ENCODE data around the gene CHSY1. TPM values are rescaled to one million over a fixed set of nuclear protein-coding genes. Genes with fewer than 3 reads are reported as not detected.

CHSY1 gene
- polyA plus RNA-seq, 3 donors = 2.7 to 19.0 (median 3.0) TPM

DNA sequence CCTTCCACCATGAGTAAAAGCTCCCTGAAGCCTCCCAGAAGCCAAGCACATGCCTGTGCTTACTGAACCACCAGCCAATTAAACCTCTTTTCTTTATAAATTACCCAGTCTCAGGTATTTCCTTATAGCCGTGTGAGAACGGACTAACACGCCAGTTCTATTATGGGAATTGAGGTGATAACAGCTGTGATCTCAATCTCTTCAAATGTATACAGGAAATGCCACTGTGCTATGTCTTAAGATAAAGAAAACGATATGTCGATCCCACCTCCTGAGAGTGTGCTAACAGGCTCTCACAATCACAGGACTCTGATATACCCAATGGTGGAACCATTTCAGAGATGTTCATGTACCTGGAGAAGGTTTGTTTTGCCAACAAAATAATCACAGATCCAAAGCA, 26.2 kb downstream of the CHSY1 start:
- Histone ChIP-seq H3K36me3 (replicated peaks in 1 of 2; ENCODE audit: control insufficient read depth in 1 of 2, insufficient read depth in 2 of 2, low read length in 2 of 2) (peaks cover 12 to 56% of the 10 kb centered on the region in 2 donors), H3K79me2 (ENCODE audit: insufficient read depth, low read length) (peaks cover 100% of the 10 kb centered on the region), H3K27me3 (ENCODE audit: control insufficient read depth in 2 of 2, insufficient read depth in 2 of 2, low read length in 2 of 2) (no peaks in the 10 kb centered on the region), H3K4me1 (ENCODE audit: control insufficient read depth in 1 of 2, insufficient read depth in 2 of 2, low read length in 2 of 2) (no peaks in the 10 kb centered on the region), H2AFZ (ENCODE audit: insufficient read depth, low read depth, low read length, poor library complexity, severe bottlenecking) (no peak overlapping the region), H3K9ac (ENCODE audit: insufficient read depth, low read length, poor library complexity, severe bottlenecking) (no peak overlapping the region), H3K27ac (ENCODE audit: low read depth in 1 of 2, low read length in 2 of 2) (peak overlapping the region in 1 of 2 donors; percentile 38), H3K9me3 (replicated peaks in 1 of 2; ENCODE audit: control insufficient read depth in 1 of 2, insufficient read depth in 1 of 2, low read length in 2 of 2) (no peaks in the 10 kb centered on the region), H3K4me3 (replicated peaks in 1 of 3; ENCODE audit: low read depth in 2 of 3, low read length in 3 of 3) (no peak overlapping the region), H4K20me1 (ENCODE audit: insufficient read depth, low read length) (peaks cover 84% of the 10 kb centered on the region), H3K4me2 (replicated peaks; ENCODE audit: extremely low read depth, low read length, poor library complexity, severe bottlenecking) (no peak overlapping the region)
- H3K4me3 Mint-ChIP-seq = no peak overlapping the region
- intact Hi-C loops (cut with micrococcal nuclease) = no loop called here
- H3K27ac Mint-ChIP-seq = peak overlapping the region in 4 of 7 donors; percentile 12 to 85 (median 65)
- H3K4me1 Mint-ChIP-seq = peaks cover 26% of the 10 kb centered on the region
- peaks cover 0 to 3% (median 0%) of the 10 kb centered on the region in 3 donors for H3K27me3 Mint-ChIP-seq (ENCODE audit: low read depth in 3 of 3)
- H3K36me3 Mint-ChIP-seq = peaks cover 52 to 64% of the 10 kb centered on the region in 2 donors
- DNase-seq = no peak
- peaks cover 0 to 14% (median 7%) of the 10 kb centered on the region in 7 donors for H3K9me3 Mint-ChIP-seq
- TF ChIP-seq, protein P1, sequence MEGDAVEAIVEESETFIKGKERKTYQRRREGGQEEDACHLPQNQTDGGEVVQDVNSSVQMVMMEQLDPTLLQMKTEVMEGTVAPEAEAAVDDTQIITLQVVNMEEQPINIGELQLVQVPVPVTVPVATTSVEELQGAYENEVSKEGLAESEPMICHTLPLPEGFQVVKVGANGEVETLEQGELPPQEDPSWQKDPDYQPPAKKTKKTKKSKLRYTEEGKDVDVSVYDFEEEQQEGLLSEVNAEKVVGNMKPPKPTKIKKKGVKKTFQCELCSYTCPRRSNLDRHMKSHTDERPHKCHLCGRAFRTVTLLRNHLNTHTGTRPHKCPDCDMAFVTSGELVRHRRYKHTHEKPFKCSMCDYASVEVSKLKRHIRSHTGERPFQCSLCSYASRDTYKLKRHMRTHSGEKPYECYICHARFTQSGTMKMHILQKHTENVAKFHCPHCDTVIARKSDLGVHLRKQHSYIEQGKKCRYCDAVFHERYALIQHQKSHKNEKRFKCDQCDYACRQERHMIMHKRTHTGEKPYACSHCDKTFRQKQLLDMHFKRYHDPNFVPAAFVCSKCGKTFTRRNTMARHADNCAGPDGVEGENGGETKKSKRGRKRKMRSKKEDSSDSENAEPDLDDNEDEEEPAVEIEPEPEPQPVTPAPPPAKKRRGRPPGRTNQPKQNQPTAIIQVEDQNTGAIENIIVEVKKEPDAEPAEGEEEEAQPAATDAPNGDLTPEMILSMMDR (IDR thresholded peaks at IDR 0.05) = no peak
- no CpG with 5 or more reads among the region's 5 CpGs for WGBS (ENCODE audit: insufficient coverage)

DNA sequence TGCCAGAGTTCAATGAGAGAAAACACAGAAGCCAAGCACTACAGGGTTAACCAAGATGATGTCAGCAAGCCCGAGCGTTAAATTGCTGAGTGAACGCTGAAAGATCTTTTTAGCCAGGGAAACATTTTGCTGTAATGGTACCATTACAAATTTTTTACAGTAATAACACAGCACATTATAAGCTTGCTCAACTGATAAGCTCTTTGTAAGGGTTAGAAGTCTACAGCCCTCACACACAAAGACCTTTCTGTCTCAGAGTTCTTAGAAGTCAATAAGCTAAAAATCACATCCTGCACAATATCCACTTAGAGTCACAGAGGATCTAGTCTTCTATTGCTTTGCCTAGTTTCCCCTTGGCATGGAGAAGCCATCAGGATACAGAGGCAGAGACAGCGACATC, 29.9 kb downstream of the CHSY1 start:
- TF ChIP-seq, protein P1 (IDR thresholded peaks at IDR 0.05) = no peak
- intact Hi-C loops (cut with micrococcal nuclease) = no loop called here
- Histone ChIP-seq H3K4me2 (replicated peaks; ENCODE audit: extremely low read depth, low read length, poor library complexity, severe bottlenecking) (no peak overlapping the region), H3K9ac (ENCODE audit: insufficient read depth, low read length, poor library complexity, severe bottlenecking) (no peak overlapping the region), H3K36me3 (replicated peaks in 1 of 2; ENCODE audit: control insufficient read depth in 1 of 2, insufficient read depth in 2 of 2, low read length in 2 of 2) (peaks cover 15 to 70% of the 10 kb centered on the region in 2 donors), H3K27me3 (ENCODE audit: control insufficient read depth in 2 of 2, insufficient read depth in 2 of 2, low read length in 2 of 2) (no peaks in the 10 kb centered on the region), H3K79me2 (ENCODE audit: insufficient read depth, low read length) (peaks cover 100% of the 10 kb centered on the region), H3K9me3 (replicated peaks in 1 of 2; ENCODE audit: control insufficient read depth in 1 of 2, insufficient read depth in 1 of 2, low read length in 2 of 2) (no peaks in the 10 kb centered on the region), H3K4me3 (replicated peaks in 1 of 3; ENCODE audit: low read depth in 2 of 3, low read length in 3 of 3) (no peak overlapping the region), H2AFZ (ENCODE audit: insufficient read depth, low read depth, low read length, poor library complexity, severe bottlenecking) (no peak overlapping the region), H3K27ac (ENCODE audit: low read depth in 1 of 2, low read length in 2 of 2) (peak overlapping the region in 1 of 2 donors; percentile 42), H3K4me1 (ENCODE audit: control insufficient read depth in 1 of 2, insufficient read depth in 2 of 2, low read length in 2 of 2) (no peaks in the 10 kb centered on the region), H4K20me1 (ENCODE audit: insufficient read depth, low read length) (peaks cover 99% of the 10 kb centered on the region)
- no peak for DNase-seq
- Mint-ChIP-seq H3K27ac (peak overlapping the region in 6 of 7 donors; percentile 4 to 60 (median 29)), H3K4me3 (no peak overlapping the region), H3K27me3 (ENCODE audit: low read depth in 3 of 3) (peaks cover 0 to 6% (median 0%) of the 10 kb centered on the region in 3 donors), H3K36me3 (peaks cover 50 to 60% of the 10 kb centered on the region in 2 donors), H3K9me3 (no peaks in the 10 kb centered on the region), H3K4me1 (peaks cover 35% of the 10 kb centered on the region)
- WGBS (ENCODE audit: insufficient coverage) = 67% methylated on average over 3 of the region's 4 CpGs

Measured in CD14-positive monocyte (primary cell).